Fibroblast of skin of right biceps (primary cell): ENCODE data around the gene PRND.
"Not testable (repeated sequence)": the region's sequence is repeated elsewhere in the genome, so short reads cannot be mapped to it uniquely, and the experiment has no call there.

Experiments
- DNase-seq: peaks from one replicate; pipeline ENCODE4 v3.0.0-alpha.2; 2013

The PRND gene

DNA sequence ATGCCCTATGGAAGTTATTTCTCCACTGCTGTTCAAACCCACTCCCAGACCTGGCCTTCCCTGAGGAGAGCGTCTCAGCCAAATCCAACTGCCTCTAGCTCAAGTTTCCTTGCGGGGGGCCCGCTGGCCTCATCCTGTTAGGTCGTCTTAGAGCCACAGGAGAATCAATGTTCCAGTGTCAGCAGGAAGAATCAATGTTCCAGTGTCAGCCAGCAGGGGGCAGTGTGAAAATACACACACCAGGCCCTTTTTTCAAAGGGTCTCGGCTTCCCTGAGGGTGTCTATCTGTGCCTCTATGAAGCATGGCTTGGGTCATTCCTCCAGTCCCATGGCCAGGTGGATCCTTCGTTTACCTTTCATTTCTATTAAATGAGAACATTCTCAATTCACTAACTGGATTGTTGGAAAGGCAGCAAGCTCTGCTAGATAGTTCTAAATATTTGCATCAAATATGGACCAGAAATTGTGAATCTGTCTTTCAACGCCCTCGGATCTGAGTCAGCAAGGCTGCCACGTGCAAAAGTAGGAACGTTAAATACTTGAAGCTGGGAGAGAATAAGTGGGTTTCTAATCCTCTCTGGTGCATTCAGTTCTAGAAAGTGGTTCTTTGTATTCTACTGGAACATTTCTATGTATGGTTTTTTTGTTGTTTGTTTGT is 19.2 kb downstream of the PRND start:
- peak; percentile 33 for DNase-seq

DNA sequence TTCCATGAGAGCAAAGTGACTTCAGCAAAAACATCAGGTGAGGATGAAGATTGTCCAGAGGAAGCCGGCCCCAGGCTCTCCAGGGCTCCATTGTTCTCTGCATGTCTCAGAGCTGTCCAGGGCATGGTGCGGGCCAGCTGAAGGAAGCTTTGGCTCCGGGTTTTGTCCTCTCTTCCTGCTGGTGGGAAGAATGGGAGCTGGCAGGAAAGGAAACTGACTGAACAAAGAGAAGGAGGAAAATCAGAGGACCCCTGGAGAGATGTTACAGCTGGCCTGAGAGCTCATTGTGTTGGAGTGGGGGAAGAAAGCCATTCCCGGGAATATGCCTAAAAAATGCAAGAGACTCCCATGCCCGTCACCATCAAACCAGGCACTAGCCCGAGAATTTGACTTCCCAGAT is 27.1 kb downstream of the PRND start:
- no peak for DNase-seq

DNA sequence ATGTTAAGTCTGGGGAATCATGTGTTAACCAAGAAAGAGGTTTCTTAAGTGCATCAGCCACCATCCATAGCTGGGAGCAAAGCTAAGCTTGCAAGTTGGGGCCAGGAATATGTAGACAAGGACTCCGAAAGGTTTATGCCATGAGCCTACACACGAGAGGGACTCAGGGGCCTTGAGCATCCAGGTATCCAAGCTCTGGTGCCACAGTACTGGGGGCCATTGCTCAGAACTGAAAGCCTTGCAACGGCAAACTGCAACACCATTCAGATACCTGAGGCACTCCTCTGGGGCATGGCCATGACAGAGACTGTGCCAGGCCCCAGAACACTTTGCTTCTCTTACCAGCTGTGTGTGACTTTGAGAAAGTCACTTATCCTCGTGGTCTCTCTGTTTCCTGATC is 27.6 kb downstream of the PRND start:
- DNase-seq, result no peak

DNA sequence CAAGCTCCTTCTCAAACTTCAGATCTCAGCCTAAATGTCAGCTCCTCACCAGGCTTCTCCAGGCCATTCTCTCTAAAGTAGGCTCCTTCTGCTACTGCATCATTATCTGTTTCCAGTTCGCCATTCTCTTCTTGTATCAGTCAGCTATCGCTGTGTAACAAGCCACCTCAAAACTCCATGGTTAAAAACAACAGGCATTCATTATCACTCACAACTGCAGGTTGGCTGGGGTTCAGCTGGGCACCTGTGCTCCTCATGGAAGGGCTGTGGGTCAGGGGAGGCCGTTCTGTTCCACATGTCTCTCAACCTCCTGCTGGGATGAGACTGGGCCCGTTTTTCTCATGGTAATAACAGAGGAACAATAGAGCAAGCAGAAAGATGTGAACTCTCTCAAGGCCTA is 28.7 kb downstream of the PRND start:
- DNase-seq, result no peak

DNA sequence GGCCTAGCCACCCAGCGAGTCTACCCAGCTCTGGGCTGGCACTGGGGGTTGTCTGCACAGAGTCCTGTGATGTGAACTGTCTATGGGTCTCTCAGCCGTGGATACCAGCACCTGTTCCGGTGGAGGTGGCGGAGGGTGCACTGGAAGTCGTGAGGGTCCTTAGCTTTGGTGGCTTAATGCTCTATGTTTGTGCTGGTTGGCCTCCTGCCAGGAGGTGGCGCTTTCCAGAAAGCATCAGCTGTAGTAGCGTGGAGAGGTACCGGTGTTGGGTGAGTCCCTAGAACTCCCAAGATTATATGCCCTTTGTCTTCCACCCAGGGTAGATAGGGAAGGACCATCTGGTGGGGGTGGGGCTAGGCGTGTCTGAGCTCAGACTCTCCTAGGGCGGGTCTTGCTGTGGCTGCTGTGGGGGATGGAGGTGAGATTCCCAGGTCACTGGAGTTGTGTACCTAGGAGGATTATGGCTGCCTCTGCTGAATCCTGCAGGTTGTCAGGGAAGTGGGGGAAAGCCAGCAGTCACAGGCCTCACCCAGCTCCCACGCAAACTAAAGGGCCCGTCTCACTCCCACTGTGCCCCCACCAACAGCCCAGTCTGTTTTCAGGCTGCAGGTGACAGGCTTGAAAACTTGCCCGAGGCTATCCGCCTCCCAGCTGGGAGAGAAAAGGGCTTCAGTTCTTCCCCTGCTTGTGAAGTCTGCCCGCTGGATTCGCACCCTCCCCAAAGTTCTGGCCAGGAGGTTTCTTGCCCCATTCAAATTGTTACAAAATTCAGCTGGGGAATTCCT is 37.6 kb downstream of the PRND start:
- DNase-seq, result not testable (repeated sequence)

- no peak for DNase-seq
Observed at GRCh38 chr20:4763261-4763660, 41.6 kb downstream of the PRND start.

DNA sequence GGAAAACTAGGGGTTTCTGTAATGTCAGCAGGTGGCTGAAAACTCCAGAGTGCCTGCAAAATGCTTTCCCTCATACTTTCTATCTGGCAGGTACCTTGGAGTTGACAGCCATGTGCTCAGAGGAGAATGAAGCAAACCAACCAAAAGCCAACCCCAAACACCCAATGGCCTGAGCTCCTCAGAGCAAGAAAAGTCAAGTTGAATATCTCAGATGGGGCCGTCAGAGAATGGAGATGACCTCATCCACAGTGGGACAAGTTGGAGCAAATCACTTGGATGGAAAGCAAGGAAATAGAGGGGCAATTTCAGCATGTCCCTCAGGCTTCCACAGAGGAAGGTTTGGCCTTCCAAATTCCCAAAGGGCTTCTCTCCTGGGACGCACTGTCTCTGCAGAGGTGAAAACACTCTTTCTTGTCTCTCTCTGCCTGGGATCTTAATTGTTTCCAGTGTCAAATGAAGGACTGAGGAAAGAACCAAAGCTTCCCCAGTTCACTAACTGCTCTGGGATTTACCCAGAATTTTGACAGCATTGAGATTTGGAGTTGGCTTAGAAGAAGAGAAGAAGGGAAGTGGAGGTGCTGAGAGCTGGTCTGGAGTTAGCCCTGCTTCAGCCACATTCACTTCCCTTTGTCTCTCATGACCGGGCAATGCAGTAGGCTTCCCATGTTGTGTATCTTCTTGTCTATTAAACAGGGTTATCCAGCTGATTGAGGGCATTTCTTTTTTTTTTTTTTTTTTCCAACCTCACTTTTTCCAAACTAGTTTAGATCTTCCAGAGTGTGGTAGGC is 42.2 kb downstream of the PRND start:
- DNase-seq, result no peak

DNA sequence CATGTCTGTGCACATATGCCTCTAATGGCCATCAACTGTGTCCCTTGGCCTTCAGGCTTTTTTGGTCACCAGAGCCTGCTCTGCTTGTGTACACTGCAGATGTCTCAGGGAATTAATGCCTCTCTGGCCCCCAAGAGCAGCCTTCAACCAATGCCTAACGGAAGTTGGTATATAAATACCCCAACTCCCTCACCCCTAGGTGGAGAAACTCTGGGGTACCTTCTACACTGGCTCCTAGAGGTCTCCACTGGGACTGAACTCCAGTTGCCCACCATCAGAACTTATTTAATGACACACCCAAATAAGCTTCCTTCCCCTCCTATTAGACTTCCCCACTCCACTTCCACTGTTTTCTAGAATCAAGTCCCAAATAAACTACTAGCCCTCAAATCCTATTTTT is 43.1 kb downstream of the PRND start:
- no peak for DNase-seq

DNA sequence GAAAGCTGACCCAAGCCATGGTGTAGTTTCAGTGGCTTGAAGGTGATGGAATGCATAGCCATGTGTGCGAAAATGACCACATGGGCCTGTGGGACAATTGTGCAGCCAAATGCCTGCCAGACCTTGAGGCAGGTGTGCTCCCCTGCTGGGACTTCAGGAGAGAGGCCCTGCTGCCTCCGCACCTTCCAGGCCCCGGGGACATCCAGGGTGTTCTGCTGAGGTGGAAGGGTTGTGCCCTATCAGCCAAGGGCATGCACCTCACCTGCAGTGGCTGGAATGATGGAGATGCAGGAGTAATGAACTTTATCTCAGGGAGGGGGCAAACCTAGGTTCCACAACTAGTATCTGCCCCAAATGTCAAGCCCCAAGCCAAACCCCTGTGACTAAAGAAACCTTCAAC is 44.0 kb downstream of the PRND start:
- no peak for DNase-seq

DNA sequence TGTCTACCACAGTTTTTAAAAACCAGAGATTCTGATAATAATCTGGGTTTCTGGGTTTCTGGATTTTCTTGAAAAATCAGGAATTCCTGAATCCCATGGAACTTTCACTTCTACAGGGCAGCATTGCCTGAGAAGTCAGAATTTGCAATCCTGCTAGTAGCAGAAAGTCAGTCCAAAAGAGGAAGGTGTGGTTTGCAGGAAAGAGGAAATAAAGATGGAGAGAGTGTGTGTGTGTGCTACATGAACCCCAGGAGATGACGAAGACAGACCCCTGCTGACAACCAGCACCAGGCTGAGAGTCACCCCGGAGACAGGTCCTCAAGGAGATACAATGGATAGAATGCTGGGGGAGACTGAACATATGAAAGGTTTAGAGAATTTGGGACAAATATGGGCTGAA is 44.9 kb downstream of the PRND start:
- no peak for DNase-seq

DNA sequence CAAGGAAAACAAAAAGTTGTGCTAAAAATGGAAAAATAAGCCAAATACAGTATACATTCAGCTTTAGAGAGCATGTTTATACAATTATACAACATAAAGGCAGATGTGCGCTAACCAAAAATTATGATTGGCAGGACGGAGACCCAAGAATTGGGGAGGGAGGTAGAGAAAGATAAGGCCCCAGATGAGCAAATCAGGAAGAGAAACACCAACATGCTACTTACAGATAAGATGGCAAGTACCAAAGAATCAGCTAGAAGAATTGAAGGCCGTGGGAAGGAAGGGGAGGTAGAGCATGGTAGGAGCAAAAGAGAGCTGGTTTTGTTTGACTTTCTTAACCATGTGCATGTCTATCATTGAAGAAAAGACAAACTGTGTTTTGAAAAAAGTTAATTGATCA is 45.4 kb downstream of the PRND start:
- DNase-seq, result no peak

GRCh38 chr20:4769328-4769727 is 47.6 kb downstream of the PRND start:
- DNase-seq, result no peak

GRCh38 chr20:4770026-4770425 is 48.3 kb downstream of the PRND start:
- no peak for DNase-seq

- DNase-seq, result no peak
Observed at GRCh38 chr20:4771004-4771403, 49.3 kb downstream of the PRND start.

DNA sequence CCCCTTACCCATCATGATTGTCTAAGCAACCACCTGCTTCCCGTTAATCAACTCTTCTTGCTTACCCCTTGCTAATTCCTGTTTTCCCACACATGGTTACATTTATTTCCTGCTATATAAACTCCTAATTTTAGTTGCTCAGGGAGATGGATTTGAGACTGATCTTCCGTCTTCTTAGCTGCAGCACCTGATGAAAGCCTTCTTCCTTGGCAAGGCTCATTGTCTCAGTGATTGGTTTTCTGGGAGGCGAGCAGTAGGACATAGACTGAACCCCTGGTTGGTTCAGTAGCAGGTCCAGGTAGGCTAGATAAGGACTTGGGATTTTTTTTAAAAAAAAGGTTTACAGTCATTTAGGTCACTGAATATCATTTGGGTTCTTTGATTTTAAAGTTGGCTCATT is 50.4 kb downstream of the PRND start:
- DNase-seq, result no peak

DNA sequence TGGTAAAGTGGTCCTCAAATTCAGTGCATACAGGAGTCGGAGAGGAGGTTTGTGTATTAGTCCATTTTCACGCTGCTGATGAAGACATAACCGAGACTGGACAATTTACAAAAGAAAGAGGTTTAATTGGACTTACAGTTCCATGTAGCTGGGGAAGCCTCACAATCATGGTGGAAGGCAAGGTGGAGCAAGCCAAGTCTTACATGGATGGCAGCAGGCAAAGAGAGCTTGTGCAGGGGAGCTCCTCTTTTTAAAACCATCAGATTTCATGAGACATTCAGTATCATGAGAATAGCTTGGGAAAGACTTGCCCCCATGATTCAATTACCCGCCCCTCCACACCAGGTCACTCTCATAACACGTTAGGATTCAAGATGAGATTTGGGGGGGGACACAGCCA is 51.3 kb downstream of the PRND start:
- DNase-seq, result not testable (repeated sequence)

- DNase-seq, result no peak
Observed at GRCh38 chr20:4773736-4774135, 52.0 kb downstream of the PRND start.

GRCh38 chr20:4774207-4774606 is 52.5 kb downstream of the PRND start:
- no peak for DNase-seq

DNA sequence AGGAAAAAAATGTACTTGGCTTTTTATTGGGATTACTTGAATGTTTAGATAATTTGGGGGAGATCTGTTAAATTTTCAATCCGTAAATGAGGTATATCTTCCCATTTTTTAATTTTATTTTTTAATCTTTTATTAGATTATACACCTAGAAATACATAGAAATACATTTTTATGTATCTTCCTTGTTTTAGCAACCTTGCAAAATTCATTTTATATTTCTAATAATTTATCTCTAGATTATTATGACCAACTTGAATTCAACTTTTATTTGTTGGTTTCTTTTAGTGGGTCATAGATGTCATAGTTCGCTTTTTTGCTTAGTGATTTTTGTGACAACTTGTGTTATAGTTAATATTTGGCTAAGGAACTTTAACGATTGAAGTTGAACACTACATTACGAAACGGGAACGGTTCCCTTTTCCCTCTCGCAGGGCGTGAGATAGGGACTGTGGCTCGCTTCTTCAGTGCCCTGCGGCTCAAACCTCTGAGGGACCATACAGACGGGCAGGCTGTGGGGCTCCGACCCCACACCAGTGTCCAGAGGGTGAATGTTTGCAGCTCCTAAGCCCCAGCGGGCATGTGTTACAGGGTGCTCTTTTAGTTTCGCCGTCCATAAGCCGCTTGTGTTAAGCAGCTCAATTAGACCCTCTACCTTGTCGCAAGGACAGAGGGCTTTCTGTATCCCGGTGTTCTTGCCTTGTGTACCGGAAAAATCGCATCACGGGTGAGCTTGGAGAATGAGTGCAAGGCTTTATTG is 53.8 kb downstream of the PRND start:
- no peak for DNase-seq

DNA sequence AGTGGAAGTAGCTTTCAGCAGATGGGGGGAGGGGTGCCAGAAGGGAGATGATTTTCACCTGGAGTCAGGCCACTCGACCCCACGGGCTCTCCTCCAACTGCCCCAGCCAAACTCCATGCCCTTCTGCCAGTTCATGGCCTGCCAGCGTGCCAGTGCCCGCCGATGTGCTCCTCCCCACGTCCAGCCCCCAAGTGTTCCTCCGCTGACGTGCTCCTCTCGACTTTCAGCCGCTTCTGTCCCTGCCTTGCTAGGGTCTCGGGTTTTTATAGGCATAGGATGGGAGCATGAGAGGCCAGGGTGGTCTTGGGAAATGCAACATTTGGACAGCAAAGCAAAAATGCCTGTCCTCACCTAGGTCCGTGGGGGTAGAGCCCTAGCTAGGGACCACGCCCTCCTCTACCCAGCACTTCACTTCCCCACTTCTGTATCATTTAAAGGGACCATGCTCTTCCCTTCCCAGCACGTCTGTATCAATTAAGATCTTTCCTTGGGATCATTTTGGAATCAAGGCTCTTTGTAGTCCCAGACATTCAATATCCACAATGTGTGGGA is 54.4 kb downstream of the PRND start:
- DNase-seq, result no peak
